Esophagus squamous epithelium (tissue), 5 donors: ENCODE measurements around the gene NR6A1. TPM values are rescaled to one million over a fixed set of nuclear protein-coding genes. Genes with fewer than 3 reads are reported as not detected.

ENCODE experiments used
- DNase-seq: peaks from one replicate; lab custom pipeline; 2025; lab: John Stamatoyannopoulos, UW
- H3K27ac ChIP-seq, 4 donors: fragments of 200-600 bp; sonication (generic); one replicate each; pipeline ENCODE4 v1.5.1; 2016 to 2019; ENCODE audit warnings: mild to moderate bottlenecking in 1 of 4
- H3K27me3 ChIP-seq, 4 donors: fragments of 200-600 bp; sonication (generic); 1 replicate in 3 of 4; 2 replicates in 1 of 4; pipeline versions ENCODE4 v1.5.1 to v1.6.0; 2017 to 2021; ENCODE audit warnings: antibody characterized with exemption in 1 of 4
- H3K36me3 ChIP-seq, 3 donors: fragments of 200-600 bp; sonication (generic); one replicate each; pipeline ENCODE4 v1.5.1; 2016 to 2019
- H3K4me1 ChIP-seq, 3 donors: fragments of 200-600 bp; sonication (generic); one replicate each; pipeline ENCODE4 v1.5.1; 2017 to 2019
- H3K4me3 ChIP-seq, 4 donors: fragments of 200-600 bp; sonication (generic); 1 replicate in 3 of 4; 2 replicates in 1 of 4; pipeline ENCODE4 v1.5.1; 2016 to 2019; ENCODE audit warnings: mild to moderate bottlenecking in 2 of 4, moderate library complexity in 1 of 4
- H3K9me3 ChIP-seq, 3 donors: fragments of 200-600 bp; sonication (generic); one replicate each; pipeline ENCODE4 v1.5.1; 2016 to 2019
- POLR2A ChIP-seq, 4 donors: fragments of 450-650 bp; IDR thresholded peaks; one replicate each; pipeline ENCODE4 v1.6.1; 2017; ENCODE audit warnings: antibody characterized with exemption in 4 of 4, mild to moderate bottlenecking in 4 of 4, moderate library complexity in 3 of 4
- WGBS, 2 donors: methylation state at CpG; one replicate each; pipeline ENCODE4 v1.1.5; 2018; 5-methylcytosine and 5-hydroxymethylcytosine counted together
- intact Hi-C: fragments of 100-400 bp; cut with DNase I; formaldehyde crosslinking; loops from one replicate; pipeline ENCODE4 v1.15.0; 2022
- total RNA-seq, 4 donors: library from RNA; depleted of rRNA; stranded (reverse); fragments of >200 nt; gene quantifications; one replicate each; pipeline ENCODE4 v1.1.0, GENCODE V29; 2016
- TF ChIP-seq, protein P1 (sequence below), 6 experiments: fragments of 450-650 bp in 4 of 6; fragments of 200-600 bp in 2 of 6; sonication (generic) in 2 of 6; IDR thresholded peaks; one replicate each; pipeline ENCODE4 v1.5.1; 2016 to 2019; ENCODE audit warnings: antibody characterized with exemption in 6 of 6, mild to moderate bottlenecking in 4 of 6, moderate library complexity in 4 of 6
- donor health status: DM: yes; HTN: yes; CAD: no.

Gene NR6A1
- total RNA-seq, 4 donors from 2014 or later = 1.9 to 4.0 (median 2.7) TPM

DNA sequence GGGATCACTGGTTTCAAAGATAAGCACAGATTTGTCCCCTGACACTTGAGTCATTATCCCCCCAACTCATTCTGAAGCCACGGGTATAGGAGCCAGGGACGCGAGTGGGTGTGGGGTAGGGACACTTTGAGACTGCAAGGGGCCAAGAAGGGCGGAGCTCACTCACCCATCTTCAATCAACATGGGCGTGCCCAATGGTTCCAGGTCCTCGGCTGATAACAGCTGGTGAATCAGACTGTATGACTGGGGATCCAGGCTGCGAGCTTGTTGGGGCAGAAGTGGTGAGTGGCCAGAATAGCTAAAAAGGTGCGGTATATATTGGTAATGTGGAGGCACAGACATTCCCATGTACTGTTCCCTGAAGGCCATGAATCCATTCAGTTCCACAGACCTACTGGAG, 233.2 kb downstream of the NR6A1 start:
- no peaks in the 10 kb centered on the region for H3K9me3 ChIP-seq
- no peak for DNase-seq
- no peak overlapping the region for H3K27ac ChIP-seq
- 89 to 91% methylated on average over 7 to 8 of the region's 8 CpGs for WGBS, 2 donors
- TF ChIP-seq, protein P1, sequence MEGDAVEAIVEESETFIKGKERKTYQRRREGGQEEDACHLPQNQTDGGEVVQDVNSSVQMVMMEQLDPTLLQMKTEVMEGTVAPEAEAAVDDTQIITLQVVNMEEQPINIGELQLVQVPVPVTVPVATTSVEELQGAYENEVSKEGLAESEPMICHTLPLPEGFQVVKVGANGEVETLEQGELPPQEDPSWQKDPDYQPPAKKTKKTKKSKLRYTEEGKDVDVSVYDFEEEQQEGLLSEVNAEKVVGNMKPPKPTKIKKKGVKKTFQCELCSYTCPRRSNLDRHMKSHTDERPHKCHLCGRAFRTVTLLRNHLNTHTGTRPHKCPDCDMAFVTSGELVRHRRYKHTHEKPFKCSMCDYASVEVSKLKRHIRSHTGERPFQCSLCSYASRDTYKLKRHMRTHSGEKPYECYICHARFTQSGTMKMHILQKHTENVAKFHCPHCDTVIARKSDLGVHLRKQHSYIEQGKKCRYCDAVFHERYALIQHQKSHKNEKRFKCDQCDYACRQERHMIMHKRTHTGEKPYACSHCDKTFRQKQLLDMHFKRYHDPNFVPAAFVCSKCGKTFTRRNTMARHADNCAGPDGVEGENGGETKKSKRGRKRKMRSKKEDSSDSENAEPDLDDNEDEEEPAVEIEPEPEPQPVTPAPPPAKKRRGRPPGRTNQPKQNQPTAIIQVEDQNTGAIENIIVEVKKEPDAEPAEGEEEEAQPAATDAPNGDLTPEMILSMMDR (IDR thresholded peaks at IDR 0.05) = no peak
- TF ChIP-seq POLR2A (IDR thresholded peaks at IDR 0.05) = no peak
- H3K4me1 ChIP-seq = no peaks in the 10 kb centered on the region
- no peak overlapping the region for H3K4me3 ChIP-seq
- peaks cover 0 to 46% (median 0%) of the 10 kb centered on the region in 3 donors for H3K36me3 ChIP-seq
- H3K27me3 ChIP-seq = no peaks in the 10 kb centered on the region
- intact Hi-C loops = loop anchor here (5.0 kb wide), 1 partner anchor 121 kb away; the partner anchor contains the start of gene PSMB7

DNA sequence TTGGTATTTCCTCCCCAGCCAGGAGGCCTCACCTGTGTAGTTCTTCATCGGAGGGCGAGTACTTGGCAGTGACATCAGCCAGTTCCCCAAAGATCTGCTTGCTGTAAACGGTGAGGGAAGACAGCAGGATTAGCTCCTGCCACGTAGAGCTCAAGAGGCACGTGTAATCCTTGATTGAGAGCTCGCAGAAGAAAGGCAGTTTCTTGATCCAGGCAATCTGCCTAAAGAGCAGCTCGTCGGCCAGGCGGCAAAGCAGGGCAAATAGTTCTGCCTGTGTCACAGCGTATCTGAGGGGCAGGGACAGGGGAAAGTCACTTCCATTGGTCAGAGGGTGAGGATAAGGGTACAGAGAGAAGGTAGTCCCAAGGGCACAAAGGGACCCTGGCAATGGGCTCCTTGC, 235.3 kb downstream of the NR6A1 start:
- TF ChIP-seq POLR2A (IDR thresholded peaks at IDR 0.05) = no peak
- TF ChIP-seq, protein P1 (IDR thresholded peaks at IDR 0.05) = no peak
- intact Hi-C loops = loop anchor here (5.0 kb wide), 1 partner anchor 119 kb away; the partner anchor contains the start of gene PSMB7
- no peaks in the 10 kb centered on the region for H3K4me1 ChIP-seq
- no peaks in the 10 kb centered on the region for H3K9me3 ChIP-seq
- 88 to 92% methylated on average over 9 to 10 of the region's 10 CpGs for WGBS, 2 donors
- H3K27ac ChIP-seq = no peak overlapping the region
- no peak overlapping the region for H3K4me3 ChIP-seq
- no peak for DNase-seq
- H3K36me3 ChIP-seq = peaks cover 0 to 46% (median 0%) of the 10 kb centered on the region in 3 donors
- H3K27me3 ChIP-seq = no peaks in the 10 kb centered on the region

DNA sequence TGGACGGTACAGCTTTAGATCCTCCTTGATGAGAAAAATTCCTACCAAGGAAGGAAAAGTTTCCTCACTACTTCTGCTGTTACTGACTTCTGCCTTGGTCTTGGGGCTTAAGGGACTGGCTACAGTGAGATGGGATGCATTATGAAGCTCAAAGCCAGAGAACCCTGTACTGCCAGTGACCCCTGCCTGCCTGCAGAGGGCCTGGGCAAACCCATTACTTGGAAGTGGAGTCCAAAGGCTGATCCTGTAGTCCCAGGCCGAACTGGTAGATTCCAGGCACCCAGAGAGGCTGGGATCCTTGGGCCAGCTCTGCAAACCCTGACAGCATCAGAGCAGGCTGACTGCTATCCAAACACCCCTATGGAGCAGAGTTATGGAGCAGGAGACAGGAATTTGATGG, 238.2 kb downstream of the NR6A1 start:
- no peaks in the 10 kb centered on the region for H3K9me3 ChIP-seq
- no peak overlapping the region for H3K27ac ChIP-seq
- H3K36me3 ChIP-seq = peaks cover 0 to 24% (median 0%) of the 10 kb centered on the region in 3 donors
- 75 to 78% methylated on average over 2 of the region's 2 CpGs for whole genome bisulfite sequencing, 2 donors
- no peak for TF ChIP-seq POLR2A (IDR thresholded peaks at IDR 0.05)
- TF ChIP-seq, protein P1 (IDR thresholded peaks at IDR 0.05) = no peak
- H3K27me3 ChIP-seq = no peaks in the 10 kb centered on the region
- DNase-seq = no peak
- no peaks in the 10 kb centered on the region for H3K4me1 ChIP-seq
- no peak overlapping the region for H3K4me3 ChIP-seq
- intact Hi-C loops = no loop called here

DNA sequence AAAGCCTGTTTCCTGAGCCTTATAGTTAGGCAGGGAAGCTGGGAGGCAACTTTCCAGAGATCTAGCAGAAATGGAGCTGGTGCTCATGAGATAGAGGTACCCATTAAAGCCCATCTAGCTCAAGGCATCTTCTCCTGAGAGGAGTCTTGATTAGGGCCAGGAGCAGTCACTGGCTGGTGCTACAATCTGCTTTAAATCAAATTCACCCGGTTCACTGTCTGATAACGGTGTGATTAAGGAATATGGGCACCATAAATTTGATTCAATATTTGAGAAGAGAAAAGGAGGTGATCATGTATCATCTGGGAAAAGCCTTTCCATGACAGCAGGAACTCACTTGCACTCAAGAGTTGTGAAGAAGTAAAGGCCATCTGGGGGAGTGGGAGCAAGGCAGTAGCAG, 240.0 kb downstream of the NR6A1 start:
- H3K27ac ChIP-seq = no peak overlapping the region
- H3K9me3 ChIP-seq = no peaks in the 10 kb centered on the region
- no peaks in the 10 kb centered on the region for H3K4me1 ChIP-seq
- peaks cover 0 to 21% (median 0%) of the 10 kb centered on the region in 3 donors for H3K36me3 ChIP-seq
- no peak for DNase-seq
- TF ChIP-seq, protein P1 (IDR thresholded peaks at IDR 0.05) = no peak
- TF ChIP-seq POLR2A (IDR thresholded peaks at IDR 0.05) = no peak
- no peaks in the 10 kb centered on the region for H3K27me3 ChIP-seq
- intact Hi-C loops = no loop called here
- WGBS, 2 donors = 88 to 100% methylated on average over 2 of the region's 2 CpGs
- no peak overlapping the region for H3K4me3 ChIP-seq

DNA sequence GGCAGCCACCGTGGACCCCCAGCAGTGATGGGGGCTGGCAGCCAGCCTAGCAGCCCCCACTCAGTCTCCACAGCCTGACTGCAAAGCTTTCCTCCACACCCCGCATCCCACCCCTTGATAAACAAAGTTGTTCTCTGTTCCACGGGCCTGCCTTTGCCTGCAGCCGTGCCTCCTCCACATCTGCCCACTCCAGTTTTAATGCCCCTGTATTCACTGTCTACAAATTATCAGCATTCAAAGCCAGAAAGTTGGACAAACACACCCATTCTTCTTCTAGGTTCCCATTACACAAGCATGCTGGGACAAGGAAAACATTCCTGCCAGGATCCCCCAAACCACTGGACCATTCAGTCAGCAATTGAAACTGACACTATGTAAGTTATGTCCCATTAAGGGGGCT, 240.9 kb downstream of the NR6A1 start:
- no peaks in the 10 kb centered on the region for H3K27me3 ChIP-seq
- no peak overlapping the region for H3K27ac ChIP-seq
- H3K4me3 ChIP-seq = no peak overlapping the region
- H3K9me3 ChIP-seq = no peaks in the 10 kb centered on the region
- H3K36me3 ChIP-seq = peaks cover 0 to 23% (median 0%) of the 10 kb centered on the region in 3 donors
- 70 to 81% methylated on average over 2 to 4 of the region's 4 CpGs for WGBS, 2 donors
- TF ChIP-seq POLR2A (IDR thresholded peaks at IDR 0.05) = no peak
- TF ChIP-seq, protein P1 (IDR thresholded peaks at IDR 0.05) = no peak
- H3K4me1 ChIP-seq = no peaks in the 10 kb centered on the region
- intact Hi-C loops = no loop called here
- no peak for DNase-seq
